RWPE1 (cell line): ENCODE data around the gene MRPL24.

Source experiments
- CTCF ChIA-PET: fragments of 350-600 bp; sonication (Branson Sonifier 250); formaldehyde crosslinking; extraction: SDS; loops from one replicate; lab custom pipeline; 2021; lab: Yijun Ruan, JAX
- POLR2A ChIA-PET: fragments of 400-600 bp; formaldehyde crosslinking; extraction: SDS; loops from one replicate; lab custom pipeline; 2020; ENCODE audit warnings: antibody characterized with exemption; ENCODE audit not compliant: low non-redundant PET; lab: Yijun Ruan, JAX
- DNase-seq: peaks from one replicate; pipeline ENCODE4 v3.0.0; 2012; ENCODE audit warnings: low spot score
- H3K27ac ChIP-seq: fragments of 450-650 bp; 2 replicates; pipeline ENCODE4 v1.5.1; 2017
- CTCF ChIP-seq: fragments of 450-650 bp; conservative IDR thresholded peaks from 2 replicates; pipeline ENCODE4 v1.5.1; 2017; ENCODE audit warnings: low read depth, mild to moderate bottlenecking

The MRPL24 gene

GRCh38 chr1:156709757-156710489 is 31.0 kb downstream of the MRPL24 start:
- H3K27ac ChIP-seq, result peak overlapping the region; percentile 95

GRCh38 chr1:156709031-156709430 is 31.9 kb downstream of the MRPL24 start:
- ChIA-PET POLR2A (no interaction called here), CTCF (interaction anchor here (0.8 to 17.0 kb wide), 4 partner anchors 16 to 51 kb away, joined by 3 to 225 read pairs (median 4); no protein-coding TSS in a partner anchor)
- TF ChIP-seq CTCF, result no peak
- peak overlapping the region; percentile 95 for H3K27ac ChIP-seq
- DNase-seq, result no peak

More at GRCh38 chr1:156709757-156710489, 31.0 kb downstream of the MRPL24 start:
- peak; percentile 91 for DNase-seq
- TF ChIP-seq CTCF, result no peak
- ChIA-PET CTCF (interaction anchor here (1.3 to 17.0 kb wide), 3 partner anchors 16 to 218 kb away, joined by 3 to 225 read pairs (median 5); no protein-coding TSS in a partner anchor), POLR2A (no interaction called here)

GRCh38 chr1:156708218-156708661 is 32.6 kb downstream of the MRPL24 start:
- CTCF ChIA-PET, result interaction anchor here (0.5 to 17.0 kb wide), 6 partner anchors 14 to 50 kb away, joined by 3 to 225 read pairs (median 5); partner anchors contain the start of genes ISG20L2 and METTL25B
- TF ChIP-seq CTCF, result no peak
- peak overlapping the region; percentile 95 for H3K27ac ChIP-seq
- POLR2A ChIA-PET, result no interaction called here
- DNase-seq, result no peak

GRCh38 chr1:156707417-156708217 is 33.3 kb downstream of the MRPL24 start:
- POLR2A ChIA-PET, result interaction anchor here (0.7 kb wide), 1 partner anchor 46 kb away, joined by 7 read pairs; no protein-coding TSS in a partner anchor
- peak overlapping the region; percentile 95 for H3K27ac ChIP-seq
- CTCF ChIA-PET, result interaction anchor here (0.5 to 17.0 kb wide), 4 partner anchors 15 to 104 kb away, joined by 3 to 225 read pairs (median 17); partner anchors contain the start of genes ISG20L2 and METTL25B
- no peak for DNase-seq
- no peak for TF ChIP-seq CTCF

GRCh38 chr1:156706657-156707416 is 34.1 kb downstream of the MRPL24 start:
- peak overlapping the region; percentile 95 for H3K27ac ChIP-seq
- no peak for DNase-seq
- ChIA-PET CTCF (interaction anchor here (0.9 to 17.0 kb wide), 7 partner anchors 8 to 105 kb away, joined by 3 to 225 read pairs (median 6); partner anchors contain the start of genes ISG20L2 and METTL25B), POLR2A (interaction anchor here (0.7 kb wide), 1 partner anchor 45 kb away, joined by 7 read pairs; no protein-coding TSS in a partner anchor)
- TF ChIP-seq CTCF, result no peak
